ENCODE measurements around the gene FOXP4.

FOXP4 gene

GRCh38 chr6:41649596-41649995, 103.4 kb downstream of the FOXP4 start:
- DNase-seq: no peak

GRCh38 chr6:41650120-41650519, 103.9 kb downstream of the FOXP4 start:
- no peak for DNase-seq

- DNase-seq: no peak
Measured at GRCh38 chr6:41651246-41651961, 105.2 kb downstream of the FOXP4 start.

Measured in NCI-H2171 treated with DMSO at 0.1 percent for 48 hours (cell line).